K562 (cell line): ENCODE results near the gene TRAPPC8. TPM values are rescaled to one million over a fixed set of nuclear protein-coding genes. Genes with fewer than 3 reads are reported as not detected.

Experiments used
- ATAC-seq: fragments of 200-7000 bp; cut with Tn5 transposase; 3 replicates; pipeline ENCODE4 v1.9.1; 2020; ENCODE audit warnings: moderate library complexity
- BruUV-seq: library from RNA; stranded (reverse); fragments of 400-500 nt; replicated peaks from 2 replicates; lab custom pipeline; 2021; lab: Mats Ljungman, UMichigan
- CTCF ChIA-PET: fragments of 300-600 bp; formaldehyde crosslinking; extraction: SDS; loops from one replicate; lab custom pipeline; 2021; ENCODE audit warnings: low intra/inter-chr PET ratio; lab: Yijun Ruan, JAX
- POLR2A ChIA-PET: fragments of 300-600, 350-650 bp; sonication (Branson Sonifier 250); formaldehyde crosslinking; extraction: SDS; loops from one replicate; lab custom pipeline; 2021; ENCODE audit warnings: antibody characterized with exemption, inconsistent platforms; lab: Yijun Ruan, JAX
- DNase-seq, 4 experiments: peaks; one replicate each; pipeline versions ENCODE4 v3.0.0 to v3.0.0-alpha.2; 2011 to 2018; ENCODE audit warnings: low spot score in 3 of 4, mixed read lengths in 3 of 4; ENCODE audit errors: extremely low read depth in 1 of 4
- FAIRE-seq: peaks from 2 replicates; lab custom pipeline; 2011; peaks lifted over from hg19 to GRCh38; lab: Jason Lieb, UNC
- H2AFZ ChIP-seq: 2 replicates; pipeline ENCODE4 v1.6.0; 2011; ENCODE audit warnings: low read depth, low read length, control low read depth, inconsistent platforms
- H3K27ac ChIP-seq: fragments of 200-600 bp; 3 replicates; pipeline ENCODE4 v1.8.0; 2011; ENCODE audit warnings: low read depth, mild to moderate bottlenecking, control low read depth, inconsistent platforms, low read length, moderate library complexity, mixed read lengths; ENCODE audit errors: extremely low read depth
- H3K27me3 ChIP-seq, 2 experiments: fragments of 300-600 bp in 1 of 2; 2 replicates in 1 of 2; 3 replicates in 1 of 2; pipeline versions ENCODE4 v1.6.0 to v1.8.0; 2011; ENCODE audit warnings: inconsistent platforms in 2 of 2, low read length in 2 of 2, mild to moderate bottlenecking in 1 of 2, mixed read lengths in 1 of 2, moderate library complexity in 1 of 2; ENCODE audit not compliant: control insufficient read depth in 2 of 2, insufficient read depth in 2 of 2
- H3K36me3 ChIP-seq: fragments of 300-600 bp; 3 replicates; pipeline ENCODE4 v1.8.0; 2011; ENCODE audit warnings: mild to moderate bottlenecking, low read length, inconsistent platforms; ENCODE audit not compliant: control insufficient read depth, insufficient read depth
- H3K4me1 ChIP-seq, 2 experiments: fragments of 200-600 bp in 1 of 2; replicated peaks in 1 of 2; 2 replicates in 1 of 2; 3 replicates in 1 of 2; pipeline versions ENCODE4 v1.5.1 to v1.8.0; 2011; ENCODE audit warnings: inconsistent platforms in 2 of 2, low read length in 2 of 2, mild to moderate bottlenecking in 1 of 2, mixed read lengths in 1 of 2, moderate library complexity in 1 of 2; ENCODE audit not compliant: control insufficient read depth in 2 of 2, insufficient read depth in 2 of 2
- H3K4me2 ChIP-seq: 2 replicates; pipeline ENCODE4 v1.6.1; 2011; ENCODE audit warnings: low read length, control low read depth, inconsistent platforms, mixed read lengths; ENCODE audit not compliant: insufficient read depth
- H3K4me3 ChIP-seq: fragments of 200-600 bp; sonication (generic), shearing (Covaris generic); 2 replicates; pipeline ENCODE4 v1.5.1; 2016; ENCODE audit warnings: control low read depth, inconsistent platforms
- H3K79me2 ChIP-seq: fragments of 200-600 bp; 3 replicates; pipeline ENCODE4 v1.8.0; 2011; ENCODE audit warnings: low read length, inconsistent platforms; ENCODE audit not compliant: control insufficient read depth, insufficient read depth
- H3K9ac ChIP-seq, 2 experiments: 2 replicates each; pipeline versions ENCODE4 v1.6.0 to v1.6.1; 2011; ENCODE audit warnings: low read depth in 2 of 2, low read length in 2 of 2, control low read depth in 1 of 2, inconsistent platforms in 1 of 2, mild to moderate bottlenecking in 1 of 2, mixed read lengths in 1 of 2; ENCODE audit not compliant: insufficient read depth in 1 of 2
- H3K9me1 ChIP-seq: one replicate; pipeline ENCODE4 v1.6.0; 2011; ENCODE audit warnings: inconsistent platforms, mild to moderate bottlenecking, low read length, moderate library complexity; ENCODE audit not compliant: control insufficient read depth, insufficient read depth
- H3K9me3 ChIP-seq: replicated peaks from 2 replicates; pipeline ENCODE4 v1.5.1; 2011; ENCODE audit warnings: low read depth, low read length, inconsistent platforms; ENCODE audit not compliant: control insufficient read depth, insufficient read depth
- H4K20me1 ChIP-seq: replicated peaks from 2 replicates; pipeline ENCODE4 v1.6.1; 2011; ENCODE audit warnings: low read length, inconsistent platforms, mixed read lengths; ENCODE audit not compliant: control insufficient read depth, insufficient read depth
- HDAC8 ChIP-seq: fragments of 450-650 bp; IDR thresholded peaks from 2 replicates; pipeline ENCODE4 v1.6.1; 2016; ENCODE audit warnings: mild to moderate bottlenecking, missing genetic modification characterization, moderate library complexity, missing compliant biosample characterization
- ZKSCAN8 ChIP-seq: fragments of 200-800 bp; sonication (Bioruptor generic); IDR thresholded peaks from 2 replicates; pipeline ENCODE4 v1.6.1; 2016; ENCODE audit warnings: missing genetic modification characterization, missing compliant biosample characterization
- whole genome bisulfite sequencing: fragments of 100-300 bp; shearing (Covaris generic); methylation state at CpG from one replicate; pipeline ENCODE4 v1.1.6; 2016; ENCODE audit warnings: low coverage, mixed read lengths; ENCODE audit not compliant: insufficient coverage; ENCODE audit errors: missing lambda C conversion rate; 5-methylcytosine and 5-hydroxymethylcytosine counted together
- in situ Hi-C: fragments of 300-500 bp; cut with MboI; formaldehyde crosslinking; loops from 4 replicates; pipeline ENCODE4 v1.15.0; 2018; ENCODE audit warnings: inconsistent platforms, mixed read lengths
- intact Hi-C: fragments of 100-400 bp; cut with micrococcal nuclease; formaldehyde crosslinking; loops from 2 replicates; pipeline ENCODE4 v1.14.2; 2022
- polyA plus RNA-seq, 8 experiments: library from polyadenylated mRNA; depleted of rRNA in 4 of 8; stranded (reverse) in 5 of 8; unstranded in 3 of 8; fragments of >200 nt; fragmentation: Nextera tagmentation in 2 of 8; fragmentation: Illumina TruSeq in 1 of 8; extraction: Ambion mirVana in 2 of 8; extraction: Trizol in 1 of 8; gene quantifications; 2 replicates each; pipeline versions ENCODE4 v1.2.1 to v1.2.3, GENCODE V29; 2011 to 2014; ENCODE audit warnings: inconsistent platforms in 1 of 8, missing spikeins in 1 of 8
- small RNA-seq: library from RNA; depleted of rRNA; stranded (forward); fragments of <200 nt; gene quantifications from one replicate; pipeline ENCODE3, GENCODE V24; 2014
- total RNA-seq, 7 experiments: library from RNA; depleted of rRNA in 6 of 7; stranded (reverse); fragments of >200 nt in 6 of 7; fragmentation: Illumina TruSeq in 2 of 7; extraction: Trizol in 2 of 7; gene quantifications; 2 replicates each; pipeline versions ENCODE4 v1.2.1 to v1.2.3, GENCODE V29; 2011 to 2021; ENCODE audit warnings: low replicate concordance in 1 of 7

Gene TRAPPC8
- total and polyA plus RNA-seq, 9 of the 15 experiments (the other 6 are each of a cell fraction or from before 2014, with no cell fraction given) = 20.1 to 111 (median 35.6) TPM

- in situ Hi-C loops = no loop called here
- FAIRE-seq (no peak), DNase-seq (no peak), ATAC-seq (no peak)
- Histone ChIP-seq H3K9me3 (no peaks in the 10 kb centered on the region), H3K27me3 (peaks cover 0 to 4% of the 10 kb centered on the region in 2 experiments; a peak in 2 of 5 replicates), H3K27ac (no peak overlapping the region), H3K9me1 (no peaks in the 10 kb centered on the region), H4K20me1 (no peaks in the 10 kb centered on the region), H3K4me1 (no peaks in the 10 kb centered on the region), H3K4me3 (no peak overlapping the region), H2AFZ (no peak overlapping the region), H3K79me2 (no peaks in the 10 kb centered on the region), H3K36me3 (no peaks in the 10 kb centered on the region), H3K9ac (no peak overlapping the region), H3K4me2 (no peak overlapping the region)
- intact Hi-C loops = no loop called here
- ChIA-PET POLR2A (interaction anchor here (1.0 kb wide), 1 partner anchor 18 kb away, joined by 3 read pairs; no protein-coding TSS in a partner anchor), CTCF (no interaction called here)
- no peak for TF ChIP-seq HDAC8
- TF ChIP-seq ZKSCAN8 = no peak
- 0% methylated on average over 3 of the region's 3 CpGs for WGBS
- BruUV-seq = no TSS peak
Measured at GRCh38 chr18:31783059-31783458, 159.9 kb downstream of the TRAPPC8 start.

Small RNA genes lying within 50 kb of the gene (small RNA-seq; reads per million reads assigned to genes)
- not detected for gene RNU6-1050P

Other genes starting within 250 kb of the TRAPPC8 start
- gene SLC25A52, start 182.2 kb downstream of the TRAPPC8 start, total RNA-seq (2014; rRNA removed) = not detected in 2 replicates
- not detected in 2 replicates for gene SLC25A52, start 182.2 kb downstream of the TRAPPC8 start, total RNA-seq (2014; rRNA removed; fragmentation: Illumina TruSeq; extraction: Trizol)
- gene SLC25A52, start 182.2 kb downstream of the TRAPPC8 start, total RNA-seq (2015; rRNA removed; fragmentation: Illumina TruSeq; extraction: Trizol) = not detected in 2 replicates
- gene SLC25A52, start 182.2 kb downstream of the TRAPPC8 start, total RNA-seq (2021) = not detected in 2 replicates
- gene SLC25A52, start 182.2 kb downstream of the TRAPPC8 start, polyA plus RNA-seq (2011; rRNA removed) = 0.07 TPM in 1 of 2 replicates, not detected in the other
- gene SLC25A52, start 182.2 kb downstream of the TRAPPC8 start, polyA plus RNA-seq (2014; fragmentation: Illumina TruSeq; extraction: Trizol) = not detected in 2 replicates
- gene SLC25A52, start 182.2 kb downstream of the TRAPPC8 start, polyA plus RNA-seq (2014; fragmentation: Nextera tagmentation; extraction: Ambion mirVana) = not detected
- not detected in 2 replicates for gene SLC25A52, start 182.2 kb downstream of the TRAPPC8 start, polyA plus RNA-seq (2014; rRNA removed)
- gene RNF125, start 75.7 kb upstream of the TRAPPC8 start, total RNA-seq (2014; rRNA removed) = under 0.01 and 0.05 TPM in 2 replicates
- 0.04 and 0.13 TPM in 2 replicates for gene RNF125, start 75.7 kb upstream of the TRAPPC8 start, total RNA-seq (2014; rRNA removed; fragmentation: Illumina TruSeq; extraction: Trizol)
- gene RNF125, start 75.7 kb upstream of the TRAPPC8 start, total RNA-seq (2015; rRNA removed; fragmentation: Illumina TruSeq; extraction: Trizol) = 0.11 TPM in 1 of 2 replicates, not detected in the other
- gene RNF125, start 75.7 kb upstream of the TRAPPC8 start, total RNA-seq (2021) = 0.09 and 0.13 TPM in 2 replicates
- gene RNF125, start 75.7 kb upstream of the TRAPPC8 start, polyA plus RNA-seq (2011; rRNA removed) = 0.12 and 0.29 TPM in 2 replicates
- gene RNF125, start 75.7 kb upstream of the TRAPPC8 start, polyA plus RNA-seq (2014; fragmentation: Illumina TruSeq; extraction: Trizol) = 0.03 and 0.10 TPM in 2 replicates
- gene RNF125, start 75.7 kb upstream of the TRAPPC8 start, polyA plus RNA-seq (2014; fragmentation: Nextera tagmentation; extraction: Ambion mirVana) = under 1 TPM in 1 of 2 experiments, not detected in 1; 0.01 TPM
- gene RNF125, start 75.7 kb upstream of the TRAPPC8 start, polyA plus RNA-seq (2014; rRNA removed) = 0.01 and 0.04 TPM in 2 replicates
- 52.0 and 57.1 TPM in 2 replicates for gene RNF138, start 148.7 kb upstream of the TRAPPC8 start, total RNA-seq (2014; rRNA removed)
- 80.6 and 89.3 TPM in 2 replicates for gene RNF138, start 148.7 kb upstream of the TRAPPC8 start, total RNA-seq (2014; rRNA removed; fragmentation: Illumina TruSeq; extraction: Trizol)
- gene RNF138, start 148.7 kb upstream of the TRAPPC8 start, total RNA-seq (2015; rRNA removed; fragmentation: Illumina TruSeq; extraction: Trizol) = 80.2 and 83.0 TPM in 2 replicates
- gene RNF138, start 148.7 kb upstream of the TRAPPC8 start, total RNA-seq (2021) = 100 and 105 TPM in 2 replicates
- gene RNF138, start 148.7 kb upstream of the TRAPPC8 start, polyA plus RNA-seq (2011; rRNA removed) = 41.6 and 47.6 TPM in 2 replicates
- gene RNF138, start 148.7 kb upstream of the TRAPPC8 start, polyA plus RNA-seq (2014; fragmentation: Illumina TruSeq; extraction: Trizol) = 64.2 and 65.8 TPM in 2 replicates
- 10 to 100 TPM; 51.1 to 55.9 TPM for gene RNF138, start 148.7 kb upstream of the TRAPPC8 start, polyA plus RNA-seq (2014; fragmentation: Nextera tagmentation; extraction: Ambion mirVana)
- 58.2 and 62.5 TPM in 2 replicates for gene RNF138, start 148.7 kb upstream of the TRAPPC8 start, polyA plus RNA-seq (2014; rRNA removed)
- not detected in 2 replicates for gene MEP1B, start 246.9 kb upstream of the TRAPPC8 start, total RNA-seq (2014; rRNA removed)
- gene MEP1B, start 246.9 kb upstream of the TRAPPC8 start, total RNA-seq (2014; rRNA removed; fragmentation: Illumina TruSeq; extraction: Trizol) = not detected in 2 replicates
- not detected in 2 replicates for gene MEP1B, start 246.9 kb upstream of the TRAPPC8 start, total RNA-seq (2015; rRNA removed; fragmentation: Illumina TruSeq; extraction: Trizol)
- gene MEP1B, start 246.9 kb upstream of the TRAPPC8 start, total RNA-seq (2021) = not detected in 2 replicates
- gene MEP1B, start 246.9 kb upstream of the TRAPPC8 start, polyA plus RNA-seq (2011; rRNA removed) = 0.03 TPM in 1 of 2 replicates, not detected in the other
- not detected in 2 replicates for gene MEP1B, start 246.9 kb upstream of the TRAPPC8 start, polyA plus RNA-seq (2014; fragmentation: Illumina TruSeq; extraction: Trizol)
- gene MEP1B, start 246.9 kb upstream of the TRAPPC8 start, polyA plus RNA-seq (2014; fragmentation: Nextera tagmentation; extraction: Ambion mirVana) = not detected
- 0.11 TPM in 1 of 2 replicates, not detected in the other for gene MEP1B, start 246.9 kb upstream of the TRAPPC8 start, polyA plus RNA-seq (2014; rRNA removed)